ENCODE results near the gene ATP1B1.

ATP1B1 gene

DNA sequence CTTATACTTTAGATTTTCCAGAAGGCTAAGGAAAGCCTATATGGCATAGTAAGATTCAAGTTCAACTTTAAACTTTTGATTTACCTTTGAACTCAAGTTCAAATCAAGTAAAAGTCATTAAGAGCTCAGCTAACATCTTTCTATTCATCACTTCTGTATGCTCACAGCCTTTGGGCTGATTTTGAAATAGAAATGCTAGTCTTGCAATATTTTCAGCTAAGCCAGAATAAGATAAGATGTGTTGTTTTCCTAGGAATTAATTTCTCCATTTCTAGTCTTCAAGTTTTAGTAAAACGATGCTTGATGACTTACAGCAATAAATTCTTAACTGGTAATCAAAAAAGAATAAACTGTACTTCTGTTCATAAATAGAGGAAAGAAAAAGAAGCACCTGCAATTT is 35.6 kb downstream of the ATP1B1 start:
- Histone ChIP-seq H3K9me3 (ENCODE audit: insufficient read depth, low read length) (no peaks in the 10 kb centered on the region), H3K36me3 (ENCODE audit: low read length) (no peaks in the 10 kb centered on the region), H2AFZ (ENCODE audit: low read depth, low read length, severe bottlenecking) (no peak overlapping the region), H3K4me3 (ENCODE audit: insufficient read depth, low read length, poor library complexity, severe bottlenecking) (no peak overlapping the region), H3K9me2 (replicated peaks; ENCODE audit: insufficient read depth, low read length) (no peaks in the 10 kb centered on the region), H4K20me1 (ENCODE audit: low read depth, low read length) (no peaks in the 10 kb centered on the region), H3K9ac (ENCODE audit: low read length) (no peak overlapping the region), H3F3A (ENCODE audit: insufficient read depth) (no peaks in the 10 kb centered on the region), H3K27me3 (ENCODE audit: low read length) (no peaks in the 10 kb centered on the region), H3K79me2 (ENCODE audit: insufficient read depth, low read length) (no peaks in the 10 kb centered on the region), H3K27ac (ENCODE audit: low read depth, low read length) (no peak overlapping the region), H3K4me2 (ENCODE audit: low read depth, low read length, poor library complexity, severe bottlenecking) (no peak overlapping the region)
- TF ChIP-seq, protein P1, sequence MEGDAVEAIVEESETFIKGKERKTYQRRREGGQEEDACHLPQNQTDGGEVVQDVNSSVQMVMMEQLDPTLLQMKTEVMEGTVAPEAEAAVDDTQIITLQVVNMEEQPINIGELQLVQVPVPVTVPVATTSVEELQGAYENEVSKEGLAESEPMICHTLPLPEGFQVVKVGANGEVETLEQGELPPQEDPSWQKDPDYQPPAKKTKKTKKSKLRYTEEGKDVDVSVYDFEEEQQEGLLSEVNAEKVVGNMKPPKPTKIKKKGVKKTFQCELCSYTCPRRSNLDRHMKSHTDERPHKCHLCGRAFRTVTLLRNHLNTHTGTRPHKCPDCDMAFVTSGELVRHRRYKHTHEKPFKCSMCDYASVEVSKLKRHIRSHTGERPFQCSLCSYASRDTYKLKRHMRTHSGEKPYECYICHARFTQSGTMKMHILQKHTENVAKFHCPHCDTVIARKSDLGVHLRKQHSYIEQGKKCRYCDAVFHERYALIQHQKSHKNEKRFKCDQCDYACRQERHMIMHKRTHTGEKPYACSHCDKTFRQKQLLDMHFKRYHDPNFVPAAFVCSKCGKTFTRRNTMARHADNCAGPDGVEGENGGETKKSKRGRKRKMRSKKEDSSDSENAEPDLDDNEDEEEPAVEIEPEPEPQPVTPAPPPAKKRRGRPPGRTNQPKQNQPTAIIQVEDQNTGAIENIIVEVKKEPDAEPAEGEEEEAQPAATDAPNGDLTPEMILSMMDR (IDR thresholded peaks at IDR 0.05; ENCODE audit: insufficient read depth, low read length, poor library complexity, severe bottlenecking), result no peak
- no peak for TF ChIP-seq EZH2phosphoT487 (conservative IDR thresholded peaks at IDR 0.05; ENCODE audit: low read length)

DNA sequence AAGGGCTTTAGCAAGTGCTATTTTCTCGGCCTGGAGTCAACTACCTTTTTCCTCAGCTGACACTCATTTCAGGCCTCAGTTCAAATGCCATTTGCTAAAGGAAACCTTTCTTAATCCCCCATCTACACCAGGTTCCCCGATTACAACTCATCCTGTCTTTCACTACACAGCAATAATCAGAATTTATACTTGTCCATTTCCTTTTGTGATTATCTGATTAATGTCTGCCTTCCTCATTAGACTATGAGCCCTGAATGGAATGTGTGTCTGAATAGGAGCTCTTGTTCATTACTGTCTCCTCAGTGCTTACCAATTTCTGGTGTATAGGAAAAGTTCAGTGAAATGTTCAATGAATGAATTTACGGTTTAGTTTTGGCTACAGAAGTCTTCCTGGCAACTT is 36.9 kb downstream of the ATP1B1 start:
- no peaks in the 10 kb centered on the region for H3K27me3 ChIP-seq (ENCODE audit: low read length)
- no peak overlapping the region for H3K4me3 ChIP-seq (ENCODE audit: insufficient read depth, low read length, poor library complexity, severe bottlenecking)
- no peaks in the 10 kb centered on the region for H3K36me3 ChIP-seq (ENCODE audit: low read length)
- H3K27ac ChIP-seq (ENCODE audit: low read depth, low read length), result no peak overlapping the region
- no peaks in the 10 kb centered on the region for H4K20me1 ChIP-seq (ENCODE audit: low read depth, low read length)
- no peaks in the 10 kb centered on the region for H3K9me3 ChIP-seq (ENCODE audit: insufficient read depth, low read length)
- no peak overlapping the region for H3K9ac ChIP-seq (ENCODE audit: low read length)
- no peak overlapping the region for H2AFZ ChIP-seq (ENCODE audit: low read depth, low read length, severe bottlenecking)
- no peaks in the 10 kb centered on the region for H3K9me2 ChIP-seq (replicated peaks; ENCODE audit: insufficient read depth, low read length)
- no peak overlapping the region for H3K4me2 ChIP-seq (ENCODE audit: low read depth, low read length, poor library complexity, severe bottlenecking)
- H3F3A ChIP-seq (ENCODE audit: insufficient read depth), result no peaks in the 10 kb centered on the region
- H3K79me2 ChIP-seq (ENCODE audit: insufficient read depth, low read length), result no peaks in the 10 kb centered on the region
- no peak for TF ChIP-seq EZH2phosphoT487 (conservative IDR thresholded peaks at IDR 0.05; ENCODE audit: low read length)
- TF ChIP-seq, protein P1 (IDR thresholded peaks at IDR 0.05; ENCODE audit: insufficient read depth, low read length, poor library complexity, severe bottlenecking), result no peak

- Histone ChIP-seq H3K79me2 (ENCODE audit: insufficient read depth, low read length) (no peaks in the 10 kb centered on the region), H3K27ac (ENCODE audit: low read depth, low read length) (no peak overlapping the region), H3K9me3 (ENCODE audit: insufficient read depth, low read length) (no peaks in the 10 kb centered on the region), H3K36me3 (ENCODE audit: low read length) (no peaks in the 10 kb centered on the region), H3K4me3 (ENCODE audit: insufficient read depth, low read length, poor library complexity, severe bottlenecking) (no peak overlapping the region), H3K4me2 (ENCODE audit: low read depth, low read length, poor library complexity, severe bottlenecking) (no peak overlapping the region), H3K9ac (ENCODE audit: low read length) (no peak overlapping the region), H4K20me1 (ENCODE audit: low read depth, low read length) (no peaks in the 10 kb centered on the region), H2AFZ (ENCODE audit: low read depth, low read length, severe bottlenecking) (no peak overlapping the region), H3K27me3 (ENCODE audit: low read length) (no peaks in the 10 kb centered on the region), H3K9me2 (replicated peaks; ENCODE audit: insufficient read depth, low read length) (no peaks in the 10 kb centered on the region), H3F3A (ENCODE audit: insufficient read depth) (no peaks in the 10 kb centered on the region)
- TF ChIP-seq, protein P1 (IDR thresholded peaks at IDR 0.05; ENCODE audit: insufficient read depth, low read length, poor library complexity, severe bottlenecking), result no peak
- no peak for TF ChIP-seq EZH2phosphoT487 (conservative IDR thresholded peaks at IDR 0.05; ENCODE audit: low read length)
Observed at GRCh38 chr1:169143984-169144383, 37.5 kb downstream of the ATP1B1 start.

Data from SU-DHL-6 (cell line).